ENCODE results near the gene MRPL55.

GRCh38 chr1:228145463-228146416 is 36.6 kb upstream of the MRPL55 start:
- no peak for TF ChIP-seq CTCF (IDR thresholded peaks at IDR 0.05; ENCODE audit: low read depth, low read length)
- no peak for TF ChIP-seq POLR2A (IDR thresholded peaks at IDR 0.05; ENCODE audit: extremely low read depth, insufficient read length)
- no peak for TF ChIP-seq MAX (IDR thresholded peaks at IDR 0.05; ENCODE audit: low read depth, low read length)
- no peak for TF ChIP-seq MYC (IDR thresholded peaks at IDR 0.05; ENCODE audit: low read depth, low read length)
